NAMALWA (cell line): ENCODE data around the gene SIX5.
A peak's percentile ranks its signal among the peaks of the same experiment; 100 is the strongest.

Experiments used
- DNase-seq: peaks from one replicate; pipeline ENCODE4 v3.0.0-alpha.2; 2015; ENCODE audit warnings: low spot score

The SIX5 gene

DNA sequence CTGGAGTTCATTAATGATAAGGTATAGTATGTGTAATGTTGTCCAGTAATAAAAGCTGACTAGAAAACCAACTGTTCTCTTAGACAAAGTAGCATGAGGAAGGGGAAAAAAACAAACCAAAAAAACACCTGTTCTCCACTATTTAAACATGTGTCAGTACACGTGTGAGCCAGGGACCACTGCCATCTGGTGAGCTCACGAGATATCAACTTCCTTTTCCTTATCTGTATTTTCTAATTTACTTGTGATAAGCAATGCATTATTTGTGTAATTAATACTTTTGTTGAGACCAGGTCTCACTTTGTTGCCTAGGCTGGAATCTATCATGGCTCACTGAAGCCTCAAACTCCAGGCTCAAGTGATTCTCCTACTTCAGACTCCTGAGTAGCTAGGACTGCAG is 4.3 kb upstream of the SIX5 start:
- peak; percentile 82 for DNase-seq

DNA sequence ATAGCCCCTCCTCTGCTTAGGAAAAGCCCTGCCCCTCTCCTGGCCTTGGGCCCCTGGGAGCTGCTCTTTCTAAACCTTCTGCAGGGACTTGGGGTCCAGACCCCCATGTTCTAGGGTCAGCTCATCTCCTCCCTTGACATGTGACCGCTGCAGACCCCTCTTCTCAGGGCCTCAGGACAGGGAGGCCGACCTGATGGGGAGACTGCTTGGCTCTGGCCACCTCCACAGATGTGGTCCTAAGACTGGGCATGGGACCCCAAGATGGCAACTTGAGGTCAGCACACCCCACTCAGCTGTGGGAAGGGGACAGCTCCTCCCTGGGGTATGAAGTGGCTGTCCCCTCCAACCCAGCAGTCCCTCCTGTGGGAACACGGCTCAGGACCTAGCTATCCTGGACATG is 3.9 kb upstream of the SIX5 start:
- no peak for DNase-seq

DNA sequence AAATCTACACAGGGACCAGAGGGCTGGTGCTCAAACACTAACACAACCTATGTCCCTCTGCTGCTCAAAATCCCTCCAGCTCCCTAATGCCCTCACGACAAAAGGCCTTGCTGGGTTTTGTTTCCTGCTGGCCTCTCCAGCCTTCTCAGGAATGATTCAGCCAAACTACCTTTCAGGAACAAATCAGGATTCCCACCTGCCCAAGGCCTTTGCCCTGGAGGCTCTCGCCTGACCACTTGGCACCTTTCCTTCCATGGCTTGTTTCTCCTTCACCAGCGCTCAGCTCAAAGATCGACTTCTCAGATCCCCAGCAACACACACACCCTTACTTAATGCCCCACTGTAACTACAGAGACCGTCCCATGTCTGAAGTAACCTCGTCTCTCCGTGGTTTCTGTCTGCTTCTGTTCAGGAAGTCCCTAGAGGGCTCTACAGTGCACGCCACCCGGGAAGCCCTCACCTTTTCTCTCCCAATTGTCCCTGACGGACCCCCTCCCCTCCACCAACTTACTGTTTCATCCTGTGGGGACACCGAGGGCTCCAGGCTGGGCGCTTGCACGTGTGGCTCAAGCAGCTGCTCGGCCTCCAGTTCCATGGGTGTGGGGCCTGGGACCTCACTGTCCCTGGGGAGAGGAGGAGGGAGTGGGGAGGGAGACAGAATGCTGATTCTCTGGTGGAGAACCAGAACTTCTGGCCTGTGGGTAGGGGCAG is 3.2 kb upstream of the SIX5 start:
- DNase-seq, result peak; percentile 36

DNA sequence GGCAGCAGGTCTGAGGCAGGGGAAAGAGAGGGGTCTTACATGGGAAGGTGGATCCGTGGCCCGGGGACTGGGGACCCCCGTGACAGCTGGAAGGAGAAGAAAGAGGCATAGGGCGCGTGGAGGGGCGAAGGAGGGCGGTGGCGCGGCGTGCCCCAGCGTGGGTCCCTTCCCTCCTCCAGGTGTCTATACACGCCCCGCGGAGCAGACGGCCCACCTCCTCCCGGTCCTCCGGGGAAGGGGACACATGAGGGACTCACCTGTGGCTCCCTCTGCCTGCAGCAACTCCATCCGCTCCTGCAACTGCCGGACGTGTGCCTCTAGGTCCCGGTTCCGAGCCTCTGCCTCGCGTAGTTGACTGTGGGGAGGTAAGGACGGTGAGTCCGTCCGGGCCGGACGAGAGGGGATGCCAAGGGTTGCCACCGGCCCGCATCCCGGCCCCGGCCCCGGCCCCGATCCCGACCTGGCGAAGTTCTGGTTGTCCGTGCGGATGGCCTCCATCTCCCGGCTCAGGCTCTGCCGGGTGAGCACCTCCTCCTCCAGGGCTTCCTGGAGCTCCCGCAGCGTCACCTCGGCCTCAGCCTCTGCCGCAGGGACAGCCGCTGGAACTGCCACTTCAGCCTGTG is 2.4 kb upstream of the SIX5 start:
- no peak for DNase-seq

DNA sequence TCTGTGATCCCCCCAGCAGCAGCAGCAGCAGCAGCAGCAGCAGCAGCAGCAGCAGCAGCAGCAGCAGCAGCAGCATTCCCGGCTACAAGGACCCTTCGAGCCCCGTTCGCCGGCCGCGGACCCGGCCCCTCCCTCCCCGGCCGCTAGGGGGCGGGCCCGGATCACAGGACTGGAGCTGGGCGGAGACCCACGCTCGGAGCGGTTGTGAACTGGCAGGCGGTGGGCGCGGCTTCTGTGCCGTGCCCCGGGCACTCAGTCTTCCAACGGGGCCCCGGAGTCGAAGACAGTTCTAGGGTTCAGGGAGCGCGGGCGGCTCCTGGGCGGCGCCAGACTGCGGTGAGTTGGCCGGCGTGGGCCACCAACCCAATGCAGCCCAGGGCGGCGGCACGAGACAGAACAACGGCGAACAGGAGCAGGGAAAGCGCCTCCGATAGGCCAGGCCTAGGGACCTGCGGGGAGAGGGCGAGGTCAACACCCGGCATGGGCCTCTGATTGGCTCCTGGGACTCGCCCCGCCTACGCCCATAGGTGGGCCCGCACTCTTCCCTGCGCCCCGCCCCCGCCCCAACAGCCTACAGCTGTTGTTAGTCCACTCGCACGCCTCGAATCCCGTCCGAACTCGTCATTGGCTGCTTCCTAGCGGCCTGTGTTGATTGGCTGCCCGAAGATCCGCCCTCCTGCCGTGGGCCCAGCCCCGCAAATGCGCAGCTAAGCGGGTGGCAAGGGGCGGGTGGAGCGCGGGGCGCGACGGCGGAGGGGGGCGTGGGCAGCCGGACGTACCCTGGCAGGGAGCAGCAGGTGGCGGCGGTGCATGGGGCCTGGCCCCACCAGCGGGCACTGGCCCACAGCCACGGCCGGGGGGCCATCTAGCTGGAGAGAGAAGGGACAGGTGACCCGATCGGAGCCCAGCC is 1.4 kb upstream of the SIX5 start:
- peak; percentile 96 for DNase-seq

DNA sequence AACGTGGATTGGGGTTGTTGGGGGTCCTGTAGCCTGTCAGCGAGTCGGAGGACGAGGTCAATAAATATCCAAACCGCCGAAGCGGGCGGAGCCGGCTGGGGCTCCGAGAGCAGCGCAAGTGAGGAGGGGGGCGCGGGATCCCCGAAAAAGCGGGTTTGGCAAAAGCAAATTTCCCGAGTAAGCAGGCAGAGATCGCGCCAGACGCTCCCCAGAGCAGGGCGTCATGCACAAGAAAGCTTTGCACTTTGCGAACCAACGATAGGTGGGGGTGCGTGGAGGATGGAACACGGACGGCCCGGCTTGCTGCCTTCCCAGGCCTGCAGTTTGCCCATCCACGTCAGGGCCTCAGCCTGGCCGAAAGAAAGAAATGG is 754 bp upstream of the SIX5 start:
- peak; percentile 73 for DNase-seq

DNA sequence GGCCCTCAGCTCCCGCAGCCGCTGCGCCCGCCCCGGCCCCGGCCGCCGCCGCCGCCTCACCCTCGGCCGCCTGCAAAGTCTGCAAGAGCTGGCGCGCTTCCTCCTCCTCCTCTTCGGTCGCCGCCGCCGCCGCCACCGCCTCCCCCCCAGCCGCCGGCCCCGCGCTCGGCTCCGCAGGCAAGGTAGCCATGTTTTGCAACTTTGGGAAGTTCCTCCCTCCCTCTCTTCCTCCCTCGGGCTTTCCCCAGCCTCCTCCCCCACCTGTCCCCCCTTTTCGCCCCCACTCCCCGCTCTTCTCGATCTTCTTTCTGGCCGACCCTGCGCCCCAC is 433 bp downstream of the SIX5 start:
- peak; percentile 60 for DNase-seq

DNA sequence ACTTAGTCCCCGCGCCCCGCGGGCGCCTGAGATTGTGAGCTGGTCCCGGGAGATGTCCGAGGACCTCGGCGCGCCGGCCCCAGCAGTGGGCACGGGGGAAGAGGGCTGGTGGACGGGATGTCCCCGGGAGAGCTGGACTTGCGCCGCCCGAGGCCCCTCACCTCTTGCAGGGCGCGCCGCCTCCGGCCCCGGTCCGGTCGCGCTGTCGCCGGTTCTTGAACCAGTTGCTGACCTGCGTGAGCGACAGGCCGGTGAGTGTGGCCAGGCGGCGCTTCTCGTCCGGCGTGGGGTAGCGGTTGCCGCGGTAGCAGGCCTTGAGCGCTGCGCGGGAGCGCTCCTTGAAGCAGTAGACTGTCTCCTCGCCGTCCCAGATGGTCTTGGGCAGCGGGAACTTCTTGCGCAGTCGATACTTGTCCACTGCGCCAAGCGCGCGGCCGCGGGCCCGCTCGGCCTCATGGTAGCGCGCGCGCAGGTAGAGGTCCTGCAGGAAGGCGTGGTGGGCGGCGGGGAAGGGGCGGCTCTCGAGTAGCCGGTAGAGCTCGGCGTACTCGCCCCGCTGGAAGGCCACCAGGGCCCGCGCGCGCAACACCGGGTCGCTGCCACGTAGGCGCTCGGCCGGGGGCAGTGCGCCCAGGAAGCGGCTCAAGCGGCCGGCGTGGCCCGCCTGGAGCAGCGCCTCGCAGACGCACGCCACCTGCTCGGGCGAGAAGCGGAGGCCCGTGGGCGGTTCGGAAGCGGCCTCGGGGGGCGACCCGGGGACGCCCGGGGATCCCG is 984 bp downstream of the SIX5 start:
- DNase-seq, result no peak

DNA sequence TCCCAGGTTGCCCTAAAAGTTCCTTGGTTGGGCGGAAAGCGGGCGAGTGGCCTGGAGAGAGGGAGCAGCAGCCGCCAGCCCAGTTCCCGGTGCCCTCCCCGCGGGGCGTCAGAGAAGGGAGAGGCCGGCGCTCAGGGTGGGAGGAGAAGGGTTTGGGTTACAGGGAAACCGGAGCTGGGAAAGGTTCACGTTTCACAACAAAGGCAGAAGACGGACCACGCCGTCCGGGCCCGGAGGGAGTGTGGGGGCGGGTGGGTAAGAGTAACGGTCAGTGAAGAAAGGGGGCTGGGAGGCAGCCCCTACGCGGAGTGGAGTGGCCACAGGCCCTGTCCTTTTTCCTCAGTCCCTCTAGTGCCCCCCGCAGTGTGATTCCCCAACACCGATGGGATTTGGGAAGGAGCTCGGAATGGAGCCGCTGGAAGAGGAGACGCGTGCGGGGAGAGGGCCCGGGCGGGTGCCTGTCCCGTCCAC is 1.6 kb downstream of the SIX5 start:
- DNase-seq, result no peak

DNA sequence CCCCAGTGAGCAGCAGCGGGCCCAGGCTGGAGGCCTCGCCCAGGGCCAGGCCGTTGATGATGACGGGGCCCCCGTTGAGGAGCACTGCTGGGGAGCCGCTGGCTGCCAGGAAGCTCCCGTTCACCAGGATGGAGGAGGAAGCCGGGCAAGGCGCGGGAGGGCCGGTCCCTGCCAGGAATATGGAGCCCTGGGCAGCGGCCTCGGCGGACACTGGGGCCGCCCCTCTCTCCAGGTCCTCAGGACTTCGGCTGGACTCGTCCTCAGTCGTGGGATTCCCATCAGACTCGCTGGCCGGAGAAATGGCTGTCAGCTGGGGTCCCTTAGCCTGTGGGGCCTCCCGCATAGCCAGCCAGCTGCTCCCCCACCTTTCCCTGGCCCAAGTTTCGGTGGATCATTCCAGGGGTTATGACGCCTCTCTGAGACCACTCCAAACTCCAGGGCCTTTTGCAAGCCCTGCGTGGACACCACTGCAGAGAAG is 2.1 kb downstream of the SIX5 start:
- DNase-seq, result no peak

DNA sequence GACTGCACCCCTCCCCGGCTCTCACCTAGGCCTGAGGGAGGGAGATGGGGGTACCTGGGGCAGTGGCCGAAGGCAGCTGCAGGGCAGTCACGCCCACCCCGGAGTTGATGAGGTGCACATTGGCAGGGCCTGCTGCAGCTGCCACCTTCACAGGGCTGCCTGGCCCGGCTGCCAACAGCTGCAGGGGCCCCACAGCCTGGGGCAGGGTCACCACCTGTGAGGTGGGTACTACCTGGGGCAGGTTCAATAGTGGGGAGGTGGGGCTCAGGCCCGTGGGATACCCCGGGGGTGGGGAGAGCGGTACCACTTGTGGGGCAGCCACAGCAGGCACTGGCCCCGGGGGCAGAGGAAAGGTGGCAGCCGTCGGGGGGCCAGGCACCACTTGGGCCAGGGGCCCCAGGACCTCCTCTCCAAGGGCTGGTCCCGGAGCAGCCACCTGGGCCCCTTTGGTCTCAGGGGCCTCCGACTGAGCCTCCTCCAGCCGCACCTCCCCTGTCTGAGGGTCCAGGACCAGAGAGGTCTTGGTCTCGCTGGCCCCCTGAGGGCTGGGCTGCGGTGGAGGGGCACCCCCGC is 2.7 kb downstream of the SIX5 start:
- no peak for DNase-seq

DNA sequence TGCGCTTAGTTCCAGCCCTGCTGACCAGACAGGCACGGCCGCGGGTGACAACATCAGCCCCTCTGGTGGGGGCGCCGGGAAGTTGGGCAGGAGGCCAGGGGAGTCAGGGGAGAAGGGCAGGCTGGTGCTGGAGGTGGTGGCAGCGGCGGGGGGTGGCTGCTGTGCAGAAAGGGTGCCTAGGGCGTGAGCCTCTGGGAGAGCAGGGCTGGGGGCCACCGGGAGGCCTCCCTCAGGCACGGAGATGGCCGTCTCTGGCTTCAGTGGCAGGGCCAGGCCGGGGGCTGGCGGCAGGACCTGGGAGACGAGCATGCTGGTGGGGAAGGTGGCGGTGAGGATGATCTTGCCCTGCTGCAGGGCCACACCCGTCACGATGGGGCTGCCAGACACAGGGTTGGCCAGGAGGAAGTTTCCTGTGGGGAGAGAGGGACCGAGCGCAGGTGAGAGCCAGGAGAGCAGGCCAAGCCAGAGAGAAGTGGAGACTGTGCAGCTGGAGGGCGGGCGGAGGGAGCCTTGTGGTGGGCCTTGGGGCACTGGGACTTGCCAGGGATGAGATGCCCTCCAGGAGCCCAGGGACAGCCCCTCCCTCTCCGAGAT is 3.3 kb downstream of the SIX5 start:
- DNase-seq, result no peak

DNA sequence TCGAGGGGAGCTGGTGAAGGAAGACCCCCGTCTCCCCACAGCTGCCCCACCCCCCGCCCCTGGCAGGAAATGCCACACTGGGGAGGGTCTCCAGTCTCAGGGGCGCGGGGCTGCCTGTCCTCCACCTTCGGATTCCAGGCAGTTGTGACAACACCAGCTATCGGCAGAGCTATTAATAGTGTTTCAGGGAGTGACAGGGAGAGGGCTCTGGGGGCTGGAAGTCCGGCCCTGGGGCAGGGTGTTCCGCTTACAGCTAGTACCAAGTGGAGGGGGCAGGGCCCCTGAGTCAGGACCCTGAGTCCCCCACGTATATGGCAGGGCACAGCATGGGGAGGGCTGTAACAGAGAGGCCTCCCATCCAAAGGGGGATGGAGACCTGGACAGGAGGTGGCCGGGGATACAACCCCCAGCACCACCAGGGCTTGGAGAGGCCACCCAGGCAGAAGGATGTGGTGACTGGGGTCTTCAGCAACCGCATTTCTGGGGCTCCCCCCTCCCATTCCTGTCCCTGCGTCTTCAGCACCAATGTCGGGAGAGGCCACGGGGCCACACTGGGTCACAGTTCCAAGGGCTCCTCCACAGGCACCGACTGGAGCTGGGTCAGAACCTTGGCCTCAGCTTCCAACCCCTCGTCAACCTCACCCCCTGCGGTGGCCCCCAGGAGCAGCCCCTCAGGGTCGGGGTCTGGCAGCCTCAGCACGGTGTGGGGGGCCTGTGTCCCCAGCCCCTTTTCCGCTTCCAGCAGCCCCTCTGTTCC is 3.9 kb downstream of the SIX5 start:
- no peak for DNase-seq

DNA sequence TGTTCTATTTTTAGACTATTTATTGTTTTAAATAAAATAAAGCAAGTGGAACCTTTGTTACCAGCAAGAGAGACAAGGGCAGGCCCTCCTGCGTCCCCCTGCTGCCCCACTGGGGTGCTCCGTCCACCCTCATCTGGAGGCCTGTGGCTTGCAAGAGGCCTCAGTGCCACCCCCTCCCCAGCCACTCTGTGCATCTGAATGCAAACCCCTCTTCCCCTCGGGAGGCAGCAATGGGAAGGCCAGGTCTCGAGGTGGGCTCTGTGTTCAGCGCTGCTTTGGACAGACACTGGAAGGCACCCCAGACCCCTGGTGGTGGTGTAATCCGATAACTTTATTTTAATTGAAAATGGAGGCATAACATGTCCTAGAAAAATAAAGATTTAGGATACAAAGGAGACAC is 4.6 kb downstream of the SIX5 start:
- no peak for DNase-seq

DNA sequence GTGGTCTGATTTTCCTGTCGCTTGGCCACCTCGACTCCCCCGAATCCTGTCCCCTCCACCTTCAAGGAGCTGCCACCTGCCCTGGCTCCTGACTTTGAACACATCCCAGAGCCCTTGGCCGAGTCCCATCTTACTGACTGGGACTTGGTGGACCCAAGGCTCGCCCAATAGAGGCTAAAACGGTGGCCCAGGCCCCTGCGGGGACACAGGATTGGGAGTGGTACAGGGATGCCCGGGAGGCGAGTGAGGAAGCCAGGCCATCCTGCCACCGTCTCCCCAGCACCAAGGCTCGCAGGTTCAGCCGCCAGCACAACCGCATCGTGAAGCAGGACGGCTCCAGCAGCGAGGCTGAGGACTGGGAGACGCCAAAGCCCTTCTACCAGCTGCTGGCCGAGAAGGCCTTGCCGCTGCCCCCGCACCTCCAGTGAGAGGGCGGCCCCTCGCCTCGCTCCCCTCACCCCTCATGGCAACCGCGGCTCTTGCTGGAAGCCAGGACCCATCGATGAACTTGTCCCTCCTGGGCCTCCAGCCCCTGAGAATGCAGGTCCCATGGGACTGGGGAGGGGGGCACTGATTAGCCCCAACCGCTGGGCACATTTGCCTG is 5.3 kb downstream of the SIX5 start:
- no peak for DNase-seq

DNA sequence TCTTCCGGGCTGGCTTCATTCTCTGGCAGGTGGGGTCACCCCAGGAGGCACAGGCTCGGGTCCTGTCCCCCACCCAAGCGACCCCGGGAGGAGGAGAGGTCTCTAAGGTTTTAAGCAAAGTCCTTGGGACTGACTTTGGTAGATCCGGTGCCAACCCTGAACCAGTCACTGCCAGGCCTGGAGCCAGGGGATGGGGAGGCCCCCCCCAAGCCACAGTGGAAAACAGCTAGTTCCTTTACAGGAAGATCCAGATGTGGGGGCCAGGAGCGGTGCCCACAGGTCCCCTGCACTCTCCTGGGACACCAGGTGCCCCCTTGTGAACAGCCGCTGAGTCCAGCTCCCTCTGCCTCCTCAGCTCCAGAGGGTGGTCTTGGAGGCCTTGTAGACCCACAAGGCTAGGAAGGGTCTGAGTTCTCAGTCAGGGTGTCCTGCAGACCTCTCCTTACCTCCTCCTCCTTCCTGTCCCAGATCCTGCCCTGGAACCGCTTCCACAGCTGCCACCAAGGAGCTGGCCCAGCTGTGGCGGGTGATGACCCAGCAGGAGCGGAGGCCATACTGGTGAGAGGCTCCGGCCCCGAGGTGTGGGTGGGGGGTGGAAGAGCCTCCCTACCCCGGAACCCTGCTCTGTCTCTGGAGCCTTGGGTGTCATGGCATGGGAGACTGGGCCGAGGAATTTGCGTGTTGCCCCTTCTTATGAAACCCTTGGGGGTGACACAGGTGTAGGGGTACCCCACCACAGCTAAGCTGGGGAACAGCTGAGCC is 6.0 kb downstream of the SIX5 start:
- DNase-seq, result no peak

DNA sequence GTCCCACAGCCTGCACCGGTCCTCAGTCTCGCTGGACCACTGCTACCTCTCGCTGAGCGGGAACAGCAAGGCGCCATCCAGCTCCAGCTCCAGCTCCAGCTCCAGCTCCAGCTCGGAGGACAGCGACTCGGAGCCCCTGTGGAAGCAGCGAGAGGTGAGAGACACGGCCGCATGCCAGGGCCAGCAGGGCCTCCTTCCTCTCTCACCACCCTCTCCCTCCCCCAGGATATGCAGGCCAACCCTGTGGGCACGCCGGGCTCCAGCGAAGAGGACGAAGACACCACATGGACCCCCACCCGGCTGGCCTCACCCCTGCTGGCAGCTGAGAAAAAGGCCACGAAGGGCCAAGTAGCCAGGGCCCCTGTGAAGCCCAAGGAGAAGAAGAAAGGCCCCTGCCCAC is 7.3 kb downstream of the SIX5 start:
- no peak for DNase-seq

DNA sequence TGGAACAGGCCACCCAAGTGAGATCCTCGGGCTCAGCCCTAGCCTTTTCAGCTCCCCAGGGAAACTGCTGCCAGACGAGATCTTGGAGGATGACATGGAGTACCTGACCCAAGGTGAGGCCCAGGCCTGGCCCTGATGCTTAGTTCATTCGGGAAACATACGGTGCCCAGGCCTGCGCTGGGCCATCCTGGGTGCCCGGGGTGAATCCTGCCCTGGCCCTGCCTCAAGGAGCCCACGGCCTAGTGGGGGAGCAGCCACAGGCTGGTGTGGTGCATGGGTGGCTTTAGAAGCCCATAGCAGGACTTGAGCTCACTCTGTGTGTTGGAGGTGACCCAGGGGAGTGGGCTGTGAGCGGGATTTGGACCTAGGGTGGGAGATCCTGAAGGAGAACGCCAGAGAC is 10.1 kb downstream of the SIX5 start:
- DNase-seq, result no peak

DNA sequence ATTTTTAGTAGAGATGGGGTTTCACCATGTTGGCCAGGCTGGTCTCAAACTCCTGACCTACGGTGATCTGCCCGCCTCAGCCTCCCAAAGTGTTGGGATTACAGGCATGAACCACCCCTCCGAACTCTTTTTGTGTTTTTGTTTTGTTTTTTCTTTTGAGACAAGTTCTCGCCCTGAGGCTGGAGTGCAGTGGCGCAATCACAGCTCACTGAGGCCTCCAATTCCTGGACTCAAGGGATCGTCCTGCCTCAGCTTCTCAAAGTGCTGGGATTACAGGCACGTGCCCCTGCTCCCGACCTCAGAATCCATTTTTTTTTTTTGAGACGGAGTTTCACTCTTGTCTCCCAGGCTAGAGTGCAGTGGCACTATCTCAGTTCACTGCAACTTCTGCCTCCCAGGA is 11.4 kb downstream of the SIX5 start:
- DNase-seq, result no peak

DNA sequence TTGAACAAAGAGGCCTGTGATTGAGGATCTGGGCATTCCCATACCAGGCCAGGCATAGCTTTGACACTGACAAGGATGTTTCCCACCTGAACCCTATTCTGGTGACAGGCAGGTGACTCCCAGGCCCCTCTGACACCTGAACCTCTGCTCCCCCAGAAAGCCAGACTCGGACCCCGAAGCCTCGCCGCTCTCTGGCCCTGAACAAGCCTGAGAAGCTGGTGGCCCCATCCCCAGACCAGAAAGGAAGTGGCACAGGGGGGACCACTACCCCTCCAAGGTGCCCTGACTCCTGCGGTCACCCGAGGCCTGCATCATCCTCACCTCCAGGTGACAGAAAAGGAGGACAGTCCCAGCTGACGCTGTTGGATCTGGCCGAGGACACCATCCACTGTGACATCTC is 14.7 kb downstream of the SIX5 start:
- DNase-seq, result no peak
